Measurements from ENCODE around the gene G2E3. TPM values are rescaled to one million over a fixed set of nuclear protein-coding genes. Genes with fewer than 3 reads are reported as not detected.

G2E3 gene
- total and polyA plus RNA-seq, 2 of the 13 experiments (the other 11 are each of a cell fraction or from before 2014, with no cell fraction given), result 22.8 to 63.0 TPM

- TF ChIP-seq RERE (CRISPR knock-in tag; IDR thresholded peaks at IDR 0.05; ENCODE audit: low read depth) (peak; percentile 81), DBP (CRISPR knock-in tag; IDR thresholded peaks at IDR 0.05; ENCODE audit: not compliant biosample characterization) (no peak), NFKB2 (CRISPR knock-in tag; IDR thresholded peaks at IDR 0.05; ENCODE audit: borderline replicate concordance) (peak; percentile 100), SAP130 (CRISPR knock-in tag; IDR thresholded peaks at IDR 0.05; ENCODE audit: low read depth) (peak; percentile 99), POGK (CRISPR knock-in tag; conservative IDR thresholded peaks at IDR 0.05) (peak; percentile 97), HMG20B (CRISPR knock-in tag; conservative IDR thresholded peaks at IDR 0.05) (peak; percentile 59; the same call in 1 of the 2 replicates), RELA (CRISPR knock-in tag; IDR thresholded peaks at IDR 0.05) (peak; percentile 95; the same call in 1 of the 2 replicates), JUNB (CRISPR knock-in tag; IDR thresholded peaks at IDR 0.05; ENCODE audit: borderline replicate concordance) (peak; percentile 64; the same call in 1 of the 2 replicates), ZNF431 (CRISPR knock-in tag; IDR thresholded peaks at IDR 0.05; ENCODE audit: borderline replicate concordance, low read depth) (peak; percentile 96; the same call in 1 of the 2 replicates), NCOA5 (CRISPR knock-in tag; IDR thresholded peaks at IDR 0.05) (no peak), ZNF784 (CRISPR knock-in tag; IDR thresholded peaks at IDR 0.05; ENCODE audit: borderline replicate concordance) (peak; percentile 99), KLF16 (CRISPR knock-in tag; IDR thresholded peaks at IDR 0.05) (peak; percentile 91 to 100; a peak in 3 of 4 replicates), SMARCC2 (IDR thresholded peaks at IDR 0.05) (peak; percentile 62; the same call in 1 of the 2 replicates), MAF1 (CRISPR knock-in tag; IDR thresholded peaks at IDR 0.05; ENCODE audit: borderline replicate concordance) (peak; percentile 98), TEAD3 (CRISPR knock-in tag; optimal IDR thresholded peaks at IDR 0.05; ENCODE audit: borderline replicate concordance) (peak; percentile 92)
These were observed 63.2 kb downstream of the G2E3 start, which contains the start of gene SCFD1 (continued) for GRCh38 chr14:30621940-30622830.
